ENCODE measurements around the gene DMD. TPM values are rescaled to one million over a fixed set of nuclear protein-coding genes. Genes with fewer than 3 reads are reported as not detected.

DMD gene
- total and polyA plus RNA-seq, 2 donors (not counting 1 experiment from before 2014, with no cell fraction given) = 5.1 to 7.2 TPM

GRCh38 chrX:32153585-32153984 is 1057.8 kb downstream of the DMD start:
- H2AFZ ChIP-seq (ENCODE audit: low read length) = no peak overlapping the region
- no peaks in the 10 kb centered on the region for H3K4me1 ChIP-seq (ENCODE audit: control insufficient read depth, extremely low read depth, insufficient read depth, low read length)
- no peaks in the 10 kb centered on the region for H3K79me2 ChIP-seq (ENCODE audit: control insufficient read depth, insufficient read depth, low read length)
- H4K20me1 ChIP-seq (ENCODE audit: control insufficient read depth, extremely low read depth, insufficient read depth, low read length) = no peaks in the 10 kb centered on the region
- no peak for TF ChIP-seq EZH2 (IDR thresholded peaks at IDR 0.05; ENCODE audit: low read length, missing control alignments)
- no peak for TF ChIP-seq CTCF (conservative IDR thresholded peaks at IDR 0.05 in 1 of 2, IDR thresholded peaks at IDR 0.05 in 1 of 2; ENCODE audit: low read depth in 1 of 2, low read length in 2 of 2)
- no peaks in the 10 kb centered on the region for H3K27me3 ChIP-seq (ENCODE audit: control insufficient read depth, insufficient read depth, low read length)
- H3K27ac ChIP-seq (ENCODE audit: insufficient read depth, low read length) = no peak overlapping the region
- no peak overlapping the region for H3K4me3 ChIP-seq (replicated peaks in 1 of 4; ENCODE audit: control extremely low read depth in 1 of 4, insufficient read depth in 1 of 4, low read depth in 3 of 4, low read length in 4 of 4)
- H3K9me3 ChIP-seq (ENCODE audit: control insufficient read depth, insufficient read depth, low read depth, low read length) = no peaks in the 10 kb centered on the region
- DNase-seq (ENCODE audit: low read depth in 2 of 2) = no peak
- no peaks in the 10 kb centered on the region for H3K36me3 ChIP-seq (ENCODE audit: control insufficient read depth, insufficient read depth, low read length)
- H3K4me2 ChIP-seq (ENCODE audit: extremely low read depth, insufficient read depth, low read length) = no peak overlapping the region
- no peak overlapping the region for H3K9ac ChIP-seq (ENCODE audit: insufficient read depth, low read length)

- TF ChIP-seq EZH2 (IDR thresholded peaks at IDR 0.05; ENCODE audit: low read length, missing control alignments) (no peak), CTCF (conservative IDR thresholded peaks at IDR 0.05 in 1 of 2, IDR thresholded peaks at IDR 0.05 in 1 of 2; ENCODE audit: low read depth in 1 of 2, low read length in 2 of 2) (no peak)
- no peak overlapping the region for H2AFZ ChIP-seq (ENCODE audit: low read length)
- no peak overlapping the region for H3K27ac ChIP-seq (ENCODE audit: insufficient read depth, low read length)
- H3K79me2 ChIP-seq (ENCODE audit: control insufficient read depth, insufficient read depth, low read length) = no peaks in the 10 kb centered on the region
- no peak overlapping the region for H3K9ac ChIP-seq (ENCODE audit: insufficient read depth, low read length)
- DNase-seq (ENCODE audit: low read depth in 2 of 2) = no peak
- H3K9me3 ChIP-seq (ENCODE audit: control insufficient read depth, insufficient read depth, low read depth, low read length) = no peaks in the 10 kb centered on the region
- H3K27me3 ChIP-seq (ENCODE audit: control insufficient read depth, insufficient read depth, low read length) = no peaks in the 10 kb centered on the region
- H3K4me1 ChIP-seq (ENCODE audit: control insufficient read depth, extremely low read depth, insufficient read depth, low read length) = no peaks in the 10 kb centered on the region
- H4K20me1 ChIP-seq (ENCODE audit: control insufficient read depth, extremely low read depth, insufficient read depth, low read length) = no peaks in the 10 kb centered on the region
- no peak overlapping the region for H3K4me2 ChIP-seq (ENCODE audit: extremely low read depth, insufficient read depth, low read length)
- H3K4me3 ChIP-seq (replicated peaks in 1 of 4; ENCODE audit: control extremely low read depth in 1 of 4, insufficient read depth in 1 of 4, low read depth in 3 of 4, low read length in 4 of 4) = no peak overlapping the region
- no peaks in the 10 kb centered on the region for H3K36me3 ChIP-seq (ENCODE audit: control insufficient read depth, insufficient read depth, low read length)
These were observed 1061.2 kb downstream of the DMD start for GRCh38 chrX:32150141-32150540.

- H3K4me3 ChIP-seq (replicated peaks in 1 of 4; ENCODE audit: control extremely low read depth in 1 of 4, insufficient read depth in 1 of 4, low read depth in 3 of 4, low read length in 4 of 4) = no peak overlapping the region
- no peak for DNase-seq (ENCODE audit: low read depth in 2 of 2)
- H3K4me2 ChIP-seq (ENCODE audit: extremely low read depth, insufficient read depth, low read length) = no peak overlapping the region
- no peaks in the 10 kb centered on the region for H3K9me3 ChIP-seq (ENCODE audit: control insufficient read depth, insufficient read depth, low read depth, low read length)
- no peaks in the 10 kb centered on the region for H3K4me1 ChIP-seq (ENCODE audit: control insufficient read depth, extremely low read depth, insufficient read depth, low read length)
- no peak overlapping the region for H3K9ac ChIP-seq (ENCODE audit: insufficient read depth, low read length)
- no peak overlapping the region for H2AFZ ChIP-seq (ENCODE audit: low read length)
- no peaks in the 10 kb centered on the region for H4K20me1 ChIP-seq (ENCODE audit: control insufficient read depth, extremely low read depth, insufficient read depth, low read length)
- H3K27me3 ChIP-seq (ENCODE audit: control insufficient read depth, insufficient read depth, low read length) = no peaks in the 10 kb centered on the region
- H3K36me3 ChIP-seq (ENCODE audit: control insufficient read depth, insufficient read depth, low read length) = no peaks in the 10 kb centered on the region
- TF ChIP-seq CTCF (conservative IDR thresholded peaks at IDR 0.05 in 1 of 2, IDR thresholded peaks at IDR 0.05 in 1 of 2; ENCODE audit: low read depth in 1 of 2, low read length in 2 of 2) (no peak), EZH2 (IDR thresholded peaks at IDR 0.05; ENCODE audit: low read length, missing control alignments) (no peak)
- H3K27ac ChIP-seq (ENCODE audit: insufficient read depth, low read length) = no peak overlapping the region
- no peaks in the 10 kb centered on the region for H3K79me2 ChIP-seq (ENCODE audit: control insufficient read depth, insufficient read depth, low read length)
These were observed 1069.5 kb downstream of the DMD start for GRCh38 chrX:32141841-32142240.
